HG02623 (cell line): Measurements from ENCODE around the gene EXOC2.

Source experiments
- ATAC-seq: cut with Tn5 transposase; IDR thresholded peaks from one replicate; pipeline ENCODE4 v1.9.1; 2021; ENCODE audit warnings: moderate library complexity; ENCODE audit not compliant: unreplicated experiment

EXOC2 gene, protein sequence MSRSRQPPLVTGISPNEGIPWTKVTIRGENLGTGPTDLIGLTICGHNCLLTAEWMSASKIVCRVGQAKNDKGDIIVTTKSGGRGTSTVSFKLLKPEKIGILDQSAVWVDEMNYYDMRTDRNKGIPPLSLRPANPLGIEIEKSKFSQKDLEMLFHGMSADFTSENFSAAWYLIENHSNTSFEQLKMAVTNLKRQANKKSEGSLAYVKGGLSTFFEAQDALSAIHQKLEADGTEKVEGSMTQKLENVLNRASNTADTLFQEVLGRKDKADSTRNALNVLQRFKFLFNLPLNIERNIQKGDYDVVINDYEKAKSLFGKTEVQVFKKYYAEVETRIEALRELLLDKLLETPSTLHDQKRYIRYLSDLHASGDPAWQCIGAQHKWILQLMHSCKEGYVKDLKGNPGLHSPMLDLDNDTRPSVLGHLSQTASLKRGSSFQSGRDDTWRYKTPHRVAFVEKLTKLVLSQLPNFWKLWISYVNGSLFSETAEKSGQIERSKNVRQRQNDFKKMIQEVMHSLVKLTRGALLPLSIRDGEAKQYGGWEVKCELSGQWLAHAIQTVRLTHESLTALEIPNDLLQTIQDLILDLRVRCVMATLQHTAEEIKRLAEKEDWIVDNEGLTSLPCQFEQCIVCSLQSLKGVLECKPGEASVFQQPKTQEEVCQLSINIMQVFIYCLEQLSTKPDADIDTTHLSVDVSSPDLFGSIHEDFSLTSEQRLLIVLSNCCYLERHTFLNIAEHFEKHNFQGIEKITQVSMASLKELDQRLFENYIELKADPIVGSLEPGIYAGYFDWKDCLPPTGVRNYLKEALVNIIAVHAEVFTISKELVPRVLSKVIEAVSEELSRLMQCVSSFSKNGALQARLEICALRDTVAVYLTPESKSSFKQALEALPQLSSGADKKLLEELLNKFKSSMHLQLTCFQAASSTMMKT

DNA sequence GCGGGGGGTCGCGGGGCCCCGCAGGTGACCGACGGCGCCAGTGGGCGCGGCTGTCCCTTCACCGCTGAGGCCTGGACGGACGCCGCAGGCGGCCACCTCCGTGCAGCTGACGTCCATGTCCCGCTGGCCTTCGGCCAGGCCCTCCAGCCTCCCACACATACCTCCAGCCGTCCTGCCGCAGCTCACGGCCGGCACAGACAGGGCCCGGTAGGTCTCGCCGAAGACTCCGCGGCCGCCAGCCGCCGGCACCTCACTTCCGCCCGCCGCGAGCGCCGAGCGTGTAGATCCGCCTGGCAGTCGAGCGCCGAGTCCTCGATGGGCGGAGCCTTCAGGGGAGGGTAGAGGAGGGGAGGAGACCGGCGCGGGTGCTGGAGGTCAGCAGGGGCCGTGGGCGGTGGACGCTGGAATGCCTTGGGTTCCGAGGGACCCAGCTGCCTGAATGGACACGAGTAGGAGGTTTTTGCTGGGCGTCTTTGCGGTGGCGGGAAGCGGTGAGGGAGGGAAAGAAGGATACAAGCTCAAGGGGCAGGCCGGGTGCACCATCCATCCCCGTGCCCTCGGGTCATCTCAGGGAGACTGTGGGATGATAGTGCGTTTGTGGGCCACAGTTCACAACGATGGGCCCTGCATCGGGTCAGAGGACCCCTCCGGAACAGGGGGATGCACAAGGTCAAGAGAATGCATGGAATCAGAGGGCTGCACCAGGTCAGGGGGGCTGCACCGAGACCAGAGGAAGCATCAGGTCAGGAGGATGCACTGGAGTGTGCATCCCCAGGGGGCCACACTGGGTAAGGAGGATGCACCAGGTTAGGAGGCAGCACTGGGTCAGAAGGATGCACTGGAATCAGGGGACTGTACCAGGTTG is at the start of gene EXOC2:
Gene EXOC2 (minus strand): TSS at position 282 of the 865 bp plus-strand sequence. CDS start 55,321 bp downstream, outside the sequence.
- peak; percentile 90 for ATAC-seq

DNA sequence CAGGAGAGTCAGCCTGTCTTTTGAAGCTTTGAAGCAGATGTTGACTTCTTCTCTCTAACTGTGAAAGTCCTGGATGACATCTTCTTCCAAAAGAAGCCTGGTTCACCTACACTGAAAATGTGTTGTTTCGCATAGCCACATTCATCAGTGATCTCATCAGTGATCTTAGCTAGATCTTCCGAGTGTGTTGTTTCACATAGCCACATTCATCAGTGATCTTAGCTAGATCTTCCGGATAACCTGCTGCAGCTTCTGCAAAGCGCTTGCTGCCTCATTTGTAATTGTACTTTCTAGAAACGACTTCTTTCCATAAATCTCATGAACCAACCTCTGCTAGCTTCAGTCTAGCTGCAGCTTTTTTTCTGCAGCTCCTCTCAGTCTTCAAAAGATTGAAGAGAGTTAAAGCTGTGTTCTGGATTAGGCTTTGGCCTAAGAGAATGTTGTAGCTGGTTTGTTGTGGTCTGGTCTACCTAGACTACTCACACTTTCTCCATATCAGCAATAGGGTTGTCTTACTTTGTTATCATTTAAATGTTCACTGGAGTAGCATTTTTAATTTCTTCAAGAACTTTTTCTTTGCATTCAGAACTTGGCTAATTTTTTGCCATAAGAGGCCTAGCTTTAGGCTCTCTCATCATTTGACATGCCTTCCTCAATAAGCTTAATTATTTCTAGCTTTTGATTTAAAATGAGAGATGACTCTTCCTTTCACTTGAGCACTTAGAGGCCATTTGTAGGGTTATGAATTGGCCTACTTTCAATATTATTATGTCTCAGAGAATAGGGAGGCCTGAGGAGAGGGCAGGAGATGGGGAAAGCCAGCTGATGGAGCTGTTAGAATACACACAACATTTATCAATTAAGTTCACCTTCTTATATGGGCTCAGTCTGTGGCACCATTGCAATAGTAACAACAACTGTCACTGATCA is 48.7 kb upstream of the EXOC2 start:
- no peak for ATAC-seq

DNA sequence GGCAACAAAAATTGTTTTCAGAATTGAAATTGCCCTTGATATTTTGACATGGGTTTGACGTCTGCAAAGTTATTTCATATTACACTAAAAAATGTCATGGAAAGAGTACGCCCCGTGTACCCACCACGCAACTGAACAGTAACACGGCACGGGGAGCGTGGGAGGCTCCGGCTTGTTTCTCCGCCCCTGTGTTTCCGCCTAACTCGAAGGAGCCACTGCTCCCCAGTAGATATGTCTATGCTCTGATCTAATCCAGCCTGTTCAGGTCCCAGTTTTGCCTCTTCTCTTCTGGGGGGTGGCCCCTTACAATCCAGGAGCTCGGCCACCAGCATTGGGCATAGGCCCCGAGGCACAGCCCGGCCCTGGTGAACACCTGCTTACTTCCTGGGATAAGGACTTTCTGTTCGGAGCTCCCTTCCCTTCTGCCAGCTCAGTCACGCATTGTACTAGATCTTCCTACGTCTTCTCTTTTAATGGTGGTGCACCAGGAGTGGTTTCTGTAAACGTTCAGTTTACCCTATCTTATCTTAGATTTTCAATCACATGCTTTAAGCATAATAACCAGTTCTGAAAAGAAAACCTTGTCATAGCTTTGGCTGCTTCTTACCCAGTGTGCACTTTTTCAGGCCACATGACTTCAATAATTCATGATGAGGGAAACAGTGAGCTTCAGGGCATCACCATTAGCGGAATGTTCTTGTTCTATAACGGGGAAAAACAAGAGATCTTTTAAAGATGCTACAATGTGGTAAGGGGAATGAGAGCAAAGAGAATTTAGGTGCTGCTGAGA is 43.9 kb upstream of the EXOC2 start:
- no peak for ATAC-seq

DNA sequence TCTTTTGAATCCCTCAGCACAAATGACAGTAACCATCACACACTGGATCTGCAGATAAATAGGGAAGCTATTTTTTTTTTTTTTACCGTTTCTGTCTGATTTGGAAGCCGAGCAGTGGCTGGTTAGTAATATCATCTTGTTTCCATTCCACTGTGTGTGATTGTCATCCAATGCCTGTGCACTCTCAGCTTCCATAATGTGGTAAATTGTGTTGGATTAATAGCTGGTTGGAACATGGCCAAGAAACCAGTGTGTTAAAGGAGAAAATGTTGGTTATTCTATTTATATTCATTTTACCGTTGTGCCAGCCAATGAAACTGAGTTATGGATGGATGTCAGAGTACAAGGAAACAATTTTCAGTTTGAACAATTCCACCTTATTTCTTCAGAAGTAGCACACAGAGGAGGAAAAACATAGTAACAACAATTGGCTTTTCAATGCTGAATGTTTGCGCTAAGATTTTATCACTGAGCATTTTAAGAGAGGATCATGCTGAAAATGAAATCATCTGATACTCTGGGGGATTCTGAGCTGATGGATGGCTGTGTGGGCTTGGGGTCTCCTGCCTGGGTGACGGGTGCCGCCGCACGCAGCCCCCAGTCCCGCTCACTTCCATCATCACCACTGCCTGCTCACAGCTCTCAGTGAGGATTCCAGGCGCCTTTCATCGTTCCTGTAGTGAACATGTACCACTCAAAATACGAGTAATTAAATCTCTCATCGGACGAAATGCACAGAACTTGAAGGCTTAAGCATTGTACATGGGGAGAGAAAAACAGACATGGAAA is 40.7 kb upstream of the EXOC2 start:
- ATAC-seq = no peak

GRCh38 chr6:731924-732323 is 39.0 kb upstream of the EXOC2 start:
- ATAC-seq = no peak

GRCh38 chr6:729606-730320 is 36.8 kb upstream of the EXOC2 start:
- ATAC-seq = no peak

DNA sequence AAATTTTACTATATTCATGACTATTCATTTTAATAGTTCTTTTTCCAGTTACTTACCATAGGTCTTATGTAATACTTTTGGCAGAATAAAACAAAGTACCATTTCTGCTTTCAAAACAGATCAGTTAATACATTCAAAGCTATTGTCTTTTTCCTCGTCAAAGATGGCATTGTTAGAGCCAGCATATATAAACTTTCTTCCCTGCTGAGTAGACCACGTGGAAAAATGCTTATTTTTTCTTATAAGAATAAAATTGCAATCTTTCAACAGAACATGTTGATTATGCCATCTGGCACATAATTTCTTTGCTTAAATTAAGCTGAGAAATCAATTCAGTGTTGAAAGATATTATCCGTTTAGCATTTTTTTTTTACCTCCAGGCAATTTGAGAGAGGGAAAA is 34.9 kb upstream of the EXOC2 start:
- ATAC-seq = no peak

GRCh38 chr6:723540-723939 is 30.6 kb upstream of the EXOC2 start:
- ATAC-seq = no peak

DNA sequence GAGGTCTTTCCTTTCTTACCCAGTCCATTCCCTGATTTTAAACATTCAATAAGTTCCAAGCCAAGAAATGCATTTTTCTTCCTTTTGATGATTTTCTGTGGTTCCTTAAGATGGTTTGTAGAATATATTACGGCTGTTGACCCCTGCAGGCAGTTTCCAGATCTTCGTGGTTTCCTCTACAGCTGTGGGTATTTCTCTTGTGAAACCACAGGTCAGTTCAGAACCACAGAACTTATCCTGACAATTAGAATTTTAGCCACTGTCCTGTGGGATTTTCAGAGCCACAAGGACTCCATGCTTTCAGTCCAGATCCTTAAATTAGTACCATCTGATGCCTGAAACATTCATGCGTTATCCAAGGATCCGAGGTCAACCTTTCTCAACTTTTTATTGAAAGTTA is 29.7 kb upstream of the EXOC2 start:
- ATAC-seq = no peak

- no peak for ATAC-seq
Observed at GRCh38 chr6:722077-722524, 29.2 kb upstream of the EXOC2 start.

DNA sequence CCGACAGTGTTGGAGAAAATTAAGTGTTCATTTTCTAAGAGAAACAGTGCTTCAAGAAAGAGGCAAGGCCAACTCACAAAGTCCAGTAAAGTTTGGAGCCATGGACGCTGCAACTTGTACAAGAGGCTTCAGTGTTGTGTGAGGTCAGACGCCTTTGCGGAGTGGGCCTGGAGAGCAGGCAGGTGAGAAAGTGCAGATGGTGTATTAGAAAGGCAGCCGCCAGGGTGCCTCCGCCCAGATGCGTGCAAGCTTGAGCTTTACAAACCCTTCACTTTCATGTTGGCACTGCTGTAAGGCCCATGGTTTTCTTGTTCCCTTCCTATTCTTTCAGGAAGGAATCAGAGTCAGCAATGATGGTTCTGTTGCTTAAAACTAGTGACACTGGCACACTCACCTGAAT is 25.4 kb upstream of the EXOC2 start:
- ATAC-seq = no peak

DNA sequence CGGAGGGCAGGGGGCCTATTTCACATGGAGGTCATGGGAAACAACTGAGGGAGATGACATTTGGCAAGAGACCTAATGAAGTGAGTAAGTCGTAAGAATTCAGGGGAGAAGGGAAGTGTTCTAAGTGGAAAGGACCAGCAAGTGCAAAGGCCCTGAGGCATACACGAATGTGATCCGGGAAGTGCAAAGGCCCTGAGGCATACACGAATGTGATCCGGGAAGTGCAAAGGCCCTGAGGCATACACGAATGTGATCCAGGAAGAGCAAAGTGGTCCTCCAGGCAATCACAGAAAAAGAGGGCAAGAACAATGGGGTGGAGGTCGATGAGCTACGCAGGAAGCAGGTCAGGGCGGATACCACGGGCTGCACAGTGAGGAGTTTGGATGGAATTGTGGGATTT is 24.2 kb upstream of the EXOC2 start:
- ATAC-seq = no peak

DNA sequence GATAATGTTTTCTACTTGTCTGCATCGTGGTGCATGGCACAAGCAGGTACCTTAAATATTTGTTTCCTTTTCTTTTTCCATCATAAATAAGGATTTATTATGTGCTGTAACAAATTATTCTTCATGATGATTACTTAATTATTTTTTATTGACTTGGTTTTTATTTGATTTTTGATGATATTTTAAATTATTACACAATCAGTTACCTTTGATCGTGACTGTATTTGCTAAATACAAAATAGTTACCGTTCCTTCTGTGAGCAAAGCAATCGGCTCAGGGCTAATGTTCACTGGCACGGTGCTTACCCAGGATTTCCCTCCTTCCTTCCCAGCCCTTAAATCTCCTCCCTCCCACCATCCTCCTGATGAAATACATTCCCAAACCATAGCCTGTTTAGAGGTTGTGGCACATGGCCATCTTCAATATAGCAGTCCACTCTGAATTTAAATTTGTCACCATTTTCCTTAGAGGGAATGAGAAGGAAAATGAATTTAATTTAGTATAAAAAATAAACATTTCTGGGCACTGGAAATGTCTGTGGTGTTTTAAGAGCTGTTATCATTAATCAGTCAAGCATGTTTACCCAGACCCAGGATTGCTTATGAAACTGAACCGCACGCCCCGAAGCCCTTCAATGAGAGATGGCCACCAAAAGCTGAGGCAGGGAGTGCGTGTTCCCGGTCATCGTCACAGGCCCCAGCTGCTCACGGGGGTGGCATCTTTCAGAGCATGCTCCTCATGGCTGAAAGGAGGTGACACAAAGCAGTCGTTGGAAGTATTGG is 23.0 kb upstream of the EXOC2 start:
- ATAC-seq = no peak

DNA sequence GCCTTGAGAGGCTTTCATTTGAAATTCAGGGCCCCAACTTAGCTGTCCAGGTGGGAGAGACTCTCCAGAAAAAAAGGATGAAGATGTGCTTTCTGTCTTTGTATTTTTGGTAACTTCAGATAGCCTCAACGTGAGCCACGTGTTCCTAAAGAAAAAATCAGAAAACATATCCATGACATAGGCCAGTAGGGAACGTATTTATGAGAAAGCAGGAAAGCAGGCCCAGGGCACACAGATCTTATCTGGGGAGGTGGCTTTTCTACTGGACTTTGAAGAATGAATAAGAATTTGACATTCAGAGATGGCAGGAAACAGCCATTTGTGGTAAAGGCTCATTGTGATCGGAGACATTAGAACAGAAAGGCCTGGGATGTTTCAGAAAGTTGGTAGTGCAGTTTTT is 21.2 kb upstream of the EXOC2 start:
- ATAC-seq = no peak

- no peak for ATAC-seq
Observed at GRCh38 chr6:713351-713750, 20.4 kb upstream of the EXOC2 start.

- ATAC-seq = no peak
Observed at GRCh38 chr6:712805-713204, 19.9 kb upstream of the EXOC2 start.

GRCh38 chr6:711925-712324 is 19.0 kb upstream of the EXOC2 start:
- no peak for ATAC-seq
